PC-3 (cell line): ENCODE data around the gene ANKIB1.

Experiments used
- EZH2 ChIP-seq: fragments of 300-600 bp; sonication (generic); IDR thresholded peaks from one replicate; pipeline ENCODE4 v1.6.1; 2017; ENCODE audit warnings: antibody characterized with exemption, mild to moderate bottlenecking, low read length; ENCODE audit not compliant: unreplicated experiment
- EZH2phosphoT487 ChIP-seq: fragments of 300-600 bp; sonication (generic); IDR thresholded peaks from 2 replicates; pipeline ENCODE4 v1.6.1; 2018; ENCODE audit warnings: mild to moderate bottlenecking, antibody characterized with exemption, low read length, borderline replicate concordance
- TF ChIP-seq, protein P1 (sequence below): fragments of 300-600 bp; sonication (generic); conservative IDR thresholded peaks from 2 replicates; pipeline ENCODE4 v1.5.1; 2017; ENCODE audit warnings: antibody characterized with exemption, low read depth, mild to moderate bottlenecking, low read length

DNA sequence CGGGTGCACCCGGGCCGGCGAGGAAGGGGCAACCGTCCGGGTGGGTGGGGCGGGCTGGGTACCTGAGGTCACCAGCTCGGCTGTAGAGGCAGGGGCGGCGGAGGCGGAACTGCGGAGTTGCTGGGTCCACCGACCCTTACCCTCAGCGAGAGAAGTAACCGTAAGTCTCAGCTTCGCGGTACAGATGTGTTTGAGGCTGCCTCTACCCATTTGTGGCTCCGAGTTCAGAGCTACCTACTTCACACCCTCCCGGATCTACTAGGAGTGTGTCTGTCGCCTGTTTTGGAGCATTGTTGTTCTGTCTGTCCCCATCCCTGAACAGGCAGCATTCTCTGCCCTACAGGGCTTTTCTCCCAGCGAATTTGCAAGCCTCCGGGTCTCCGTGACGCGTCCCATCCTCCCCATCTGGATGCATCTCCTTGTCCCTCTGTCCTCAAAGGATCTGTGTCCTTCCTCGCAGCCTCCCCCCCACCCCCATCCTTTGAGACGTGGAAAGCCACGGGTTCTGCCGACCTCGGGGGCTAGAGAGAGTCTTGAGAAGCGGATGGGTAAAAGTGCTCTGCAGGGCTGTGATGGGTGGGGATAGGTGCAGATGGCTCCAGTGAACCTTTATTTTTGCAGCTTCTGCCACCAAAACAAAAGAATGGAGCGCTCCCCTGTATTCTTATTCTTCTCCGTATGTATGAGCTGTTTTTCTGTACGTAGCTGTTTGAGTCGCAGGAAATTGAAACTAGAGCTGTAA lies 757 bp downstream of the ANKIB1 start:
- TF ChIP-seq, protein P1, sequence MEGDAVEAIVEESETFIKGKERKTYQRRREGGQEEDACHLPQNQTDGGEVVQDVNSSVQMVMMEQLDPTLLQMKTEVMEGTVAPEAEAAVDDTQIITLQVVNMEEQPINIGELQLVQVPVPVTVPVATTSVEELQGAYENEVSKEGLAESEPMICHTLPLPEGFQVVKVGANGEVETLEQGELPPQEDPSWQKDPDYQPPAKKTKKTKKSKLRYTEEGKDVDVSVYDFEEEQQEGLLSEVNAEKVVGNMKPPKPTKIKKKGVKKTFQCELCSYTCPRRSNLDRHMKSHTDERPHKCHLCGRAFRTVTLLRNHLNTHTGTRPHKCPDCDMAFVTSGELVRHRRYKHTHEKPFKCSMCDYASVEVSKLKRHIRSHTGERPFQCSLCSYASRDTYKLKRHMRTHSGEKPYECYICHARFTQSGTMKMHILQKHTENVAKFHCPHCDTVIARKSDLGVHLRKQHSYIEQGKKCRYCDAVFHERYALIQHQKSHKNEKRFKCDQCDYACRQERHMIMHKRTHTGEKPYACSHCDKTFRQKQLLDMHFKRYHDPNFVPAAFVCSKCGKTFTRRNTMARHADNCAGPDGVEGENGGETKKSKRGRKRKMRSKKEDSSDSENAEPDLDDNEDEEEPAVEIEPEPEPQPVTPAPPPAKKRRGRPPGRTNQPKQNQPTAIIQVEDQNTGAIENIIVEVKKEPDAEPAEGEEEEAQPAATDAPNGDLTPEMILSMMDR: no peak
- TF ChIP-seq EZH2 (no peak), EZH2phosphoT487 (no peak)
